ENCODE results near the gene PELO.

DNA sequence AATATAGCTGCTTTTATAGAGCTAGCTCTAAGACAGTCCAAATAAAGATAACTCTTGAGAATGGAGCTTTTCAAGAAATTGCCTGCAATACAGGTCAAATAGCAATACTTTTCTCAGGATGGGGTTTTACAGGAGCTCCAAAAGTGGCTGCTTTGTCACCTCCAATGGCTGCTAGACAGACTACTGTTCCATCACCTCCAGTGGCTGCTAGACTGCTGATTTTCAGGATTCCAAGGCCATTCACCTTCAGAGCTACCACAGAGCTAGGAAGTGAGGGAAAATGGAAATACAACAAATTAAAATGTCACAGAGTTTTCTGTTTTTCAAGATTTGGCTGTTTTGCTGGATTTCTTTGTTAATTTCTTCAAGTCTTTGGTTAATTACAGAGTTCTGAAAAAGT lies 8.5 kb upstream of the PELO start:
- no peak for TF ChIP-seq SUZ12 (IDR thresholded peaks at IDR 0.05; ENCODE audit: extremely low read depth, insufficient read depth, insufficient read length)
- TF ChIP-seq YY1 (IDR thresholded peaks at IDR 0.05; ENCODE audit: insufficient read depth, insufficient read length) = no peak

All from NT2/D1 (cell line).